Activated CD8-positive, alpha-beta memory T cell treated with anti-CD3 and anti-CD28 coated beads, Interleukin-2, amount 50 U/mL, for 48 hours (primary cell): ENCODE data around the gene CARD8.

Experiments
- DNase-seq: peaks from one replicate; pipeline ENCODE4 v3.0.0-alpha.2; 2020

Gene CARD8

DNA sequence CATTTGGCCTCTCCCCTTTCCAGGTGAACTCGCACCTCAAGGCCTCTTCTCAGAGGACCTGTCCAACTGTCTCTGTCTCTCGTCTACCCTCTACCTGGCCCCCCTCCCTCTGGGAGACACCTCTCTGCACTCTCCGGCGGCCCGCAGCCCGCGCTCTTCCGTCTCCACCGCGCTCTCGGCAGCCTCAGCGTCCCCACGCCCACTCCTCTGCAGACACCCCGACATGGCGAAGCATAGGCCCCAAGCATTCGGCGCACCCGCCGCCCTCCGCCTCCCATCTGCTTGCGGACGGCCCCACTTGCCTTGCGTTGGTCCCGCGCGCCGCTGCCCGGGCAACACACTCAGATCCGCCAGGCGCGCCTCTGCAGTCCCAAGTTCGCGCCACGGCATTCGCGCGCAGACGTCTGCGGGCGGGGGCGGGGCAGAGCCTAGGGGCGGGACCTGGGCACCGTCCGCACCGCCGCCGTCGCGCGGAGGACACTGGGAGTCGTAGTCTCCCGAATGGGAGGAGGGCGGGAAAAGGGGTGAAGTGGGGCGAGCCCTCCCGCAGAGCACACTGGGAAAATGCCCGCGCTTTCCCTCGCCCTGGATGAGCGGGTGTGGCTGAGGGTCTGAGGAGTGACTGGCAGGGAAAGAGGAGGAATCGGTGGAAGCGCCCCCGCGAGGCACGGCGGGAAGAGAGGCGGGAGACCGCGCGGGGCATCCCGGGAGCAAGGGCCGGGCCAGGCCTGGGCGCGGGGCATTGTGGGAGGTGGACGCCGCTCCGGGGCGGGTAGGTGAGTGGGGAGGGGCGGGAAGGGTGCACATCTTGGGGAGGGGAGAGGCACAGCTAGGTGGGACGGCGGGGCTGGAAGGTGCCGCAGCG, 85.5 kb downstream of the CARD8 start, which contains the start of the genes LIG1 and ZSWIM9:
TSS of gene LIG1 (minus strand) at position 406 of the 865 bp plus-strand sequence. CDS start 4,778 bp downstream, outside the sequence.
TSS of gene ZSWIM9 (plus strand) at position 742 of the 865 bp plus-strand sequence. CDS start 1,123 bp downstream, outside the sequence.
- DNase-seq: peak; percentile 93

DNA sequence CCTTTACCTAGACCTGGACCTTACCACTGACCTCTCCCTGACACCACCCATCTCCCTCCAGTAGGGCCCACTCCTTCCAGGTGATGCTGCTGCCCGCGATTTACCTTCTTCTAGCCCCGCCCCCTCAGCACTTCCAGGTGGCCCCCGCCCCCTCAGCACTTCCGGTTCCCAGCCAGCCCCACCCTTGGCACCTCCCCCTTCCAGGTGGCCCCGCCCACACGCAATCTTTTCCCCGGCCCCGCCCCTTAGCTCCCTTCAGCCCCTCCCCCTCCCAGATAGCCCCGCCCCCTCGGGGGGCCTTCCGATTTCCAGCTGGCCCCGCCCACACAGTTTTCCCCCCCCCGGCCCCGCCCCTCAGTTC, 86.2 kb downstream of the CARD8 start:
- peak; percentile 98 for DNase-seq

DNA sequence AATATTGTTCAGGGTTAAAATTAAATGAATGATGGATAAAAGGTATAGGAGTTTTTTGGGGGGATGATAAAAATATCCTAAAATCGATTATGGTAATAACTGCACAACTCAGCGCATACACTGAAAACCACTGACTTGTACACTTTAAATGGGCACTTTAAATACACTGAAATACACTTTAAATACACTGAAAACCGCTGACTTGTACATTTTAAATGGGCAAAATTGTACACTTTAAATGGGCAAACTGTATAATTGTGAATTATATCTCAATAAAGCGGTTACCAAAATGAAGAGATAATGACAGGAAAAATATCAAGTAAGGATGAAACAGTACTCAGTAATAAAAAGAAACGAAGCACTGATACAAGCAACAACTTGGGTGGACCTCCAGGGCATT, 87.0 kb downstream of the CARD8 start:
- DNase-seq: no peak

DNA sequence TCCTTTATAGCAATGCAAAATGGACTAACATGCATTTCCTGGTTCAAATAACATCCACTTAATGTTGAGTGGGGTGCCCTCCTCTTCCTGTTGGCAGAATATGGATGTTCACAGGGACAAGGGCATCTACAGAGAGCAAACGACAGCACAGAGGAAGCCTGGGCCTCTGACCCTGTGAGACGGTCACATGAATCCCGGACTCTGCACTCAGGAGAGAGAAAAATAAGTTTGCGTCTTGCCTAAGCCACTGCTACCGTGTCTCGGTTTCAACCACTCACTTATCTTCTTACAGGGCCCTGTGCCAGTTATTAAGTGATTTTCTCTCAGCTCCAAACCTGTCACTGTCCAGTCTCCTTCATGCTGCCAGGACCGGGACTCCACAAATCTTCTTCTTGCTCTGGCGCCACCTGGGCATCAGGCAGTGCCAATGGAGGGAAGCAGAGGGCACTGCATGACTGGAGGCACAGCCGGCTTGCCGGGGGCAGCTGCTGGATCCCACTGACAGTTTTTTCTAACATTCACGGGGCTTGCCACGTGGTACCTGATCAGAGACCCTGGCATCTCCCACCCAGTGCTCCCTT, 97.4 kb downstream of the CARD8 start:
- DNase-seq: no peak
